Measurements from ENCODE around the gene NKX2-2.

NKX2-2 gene

GRCh38 chr20:21515300-21516179 lies 1.7 kb upstream of the NKX2-2 start:
- no peak overlapping the region for H3K4me3 ChIP-seq (ENCODE audit: low read depth, low read length)
- POLR2A ChIA-PET, result no interaction called here
- CTCF ChIA-PET, result interaction anchor here (0.9 to 2.0 kb wide), 2 partner anchors 280 to 655 kb away, joined by 3 to 10 read pairs; no protein-coding TSS in a partner anchor
- no peak for DNase-seq (ENCODE audit: low read depth, low spot score)
- TF ChIP-seq CTCF (IDR thresholded peaks at IDR 0.05; ENCODE audit: insufficient read depth, low read length, missing control alignments), result no peak

DNA sequence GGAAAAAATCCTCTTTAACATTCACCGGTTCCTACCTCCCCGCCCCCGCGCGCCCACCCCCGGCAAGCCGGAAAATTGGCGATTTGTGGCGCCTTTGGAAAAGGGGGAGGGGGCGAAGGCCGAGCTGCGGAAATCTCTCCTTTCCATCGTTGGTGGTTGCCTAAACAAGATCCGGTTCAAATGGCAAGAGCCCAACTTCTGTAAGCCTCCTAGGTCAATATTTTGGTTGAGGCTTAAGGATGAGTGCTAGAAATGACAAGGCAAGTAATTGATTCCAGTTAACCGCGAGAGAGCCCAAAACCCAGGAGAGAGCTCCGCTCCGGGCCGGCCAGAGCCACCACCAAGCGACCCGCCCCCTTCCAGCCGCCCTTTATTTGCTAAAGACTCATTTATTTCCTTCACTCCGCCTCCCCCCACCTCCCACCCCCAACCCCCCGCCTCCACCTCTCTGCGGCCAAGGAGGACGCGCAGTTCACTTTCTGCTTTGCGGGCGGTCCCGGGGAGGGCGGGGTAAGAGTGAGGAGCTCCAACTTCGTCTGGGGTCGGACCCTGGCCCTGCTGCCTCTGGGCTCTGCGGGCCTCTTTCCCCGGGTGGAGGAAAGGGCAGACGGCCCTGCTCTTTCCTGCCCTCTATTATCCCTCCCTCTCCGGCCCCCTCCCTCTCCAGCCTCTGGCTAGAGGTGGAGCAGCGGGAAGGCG lies 838 bp upstream of the NKX2-2 start:
- no peak overlapping the region for H3K4me3 ChIP-seq (ENCODE audit: low read depth, low read length)
- ChIA-PET POLR2A (no interaction called here), CTCF (interaction anchor here (1.6 to 2.0 kb wide), 2 partner anchors 10 to 279 kb away, joined by 5 to 10 read pairs; no protein-coding TSS in a partner anchor)
- DNase-seq (ENCODE audit: low read depth, low spot score), result no peak
- no peak for TF ChIP-seq CTCF (IDR thresholded peaks at IDR 0.05; ENCODE audit: insufficient read depth, low read length, missing control alignments)

DNA sequence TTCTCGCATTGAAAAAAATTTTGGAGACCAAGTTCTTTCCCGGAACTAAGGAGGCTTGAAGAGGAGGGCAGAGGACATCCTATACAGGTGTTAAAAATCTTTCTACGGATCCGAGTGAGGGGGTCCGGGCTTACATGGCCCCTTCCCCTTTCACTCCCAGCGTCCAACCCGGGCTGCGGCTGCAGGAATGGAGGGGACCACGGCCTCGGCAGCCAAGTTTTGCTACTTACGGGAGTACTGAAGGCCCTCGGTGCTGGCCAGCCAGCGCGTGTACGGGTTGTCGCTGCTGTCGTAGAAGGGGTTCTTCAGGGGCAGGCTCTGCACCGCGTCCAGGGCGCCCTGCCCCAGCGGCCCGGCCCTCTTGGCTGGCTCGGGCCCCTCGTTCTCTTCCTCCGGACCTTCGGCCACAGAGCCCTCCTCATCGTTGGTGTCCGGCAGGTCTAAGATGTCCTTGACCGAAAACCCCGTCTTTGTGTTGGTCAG lies 642 bp downstream of the NKX2-2 start:
- POLR2A ChIA-PET, result no interaction called here
- DNase-seq (ENCODE audit: low read depth, low spot score), result no peak
- CTCF ChIA-PET, result interaction anchor here (1.6 to 19.9 kb wide), 2 partner anchors 8 to 276 kb away, joined by 5 to 374 read pairs; no protein-coding TSS in a partner anchor

GRCh38 chr20:21512634-21513180 lies 1.2 kb downstream of the NKX2-2 start:
- CTCF ChIA-PET, result interaction anchor here (19.9 kb wide), 1 partner anchor 276 kb away, joined by 374 read pairs; no protein-coding TSS in a partner anchor
- DNase-seq (ENCODE audit: low read depth, low spot score), result no peak
- POLR2A ChIA-PET, result no interaction called here
- peak overlapping the region; percentile 23 for H3K4me3 ChIP-seq (ENCODE audit: low read depth, low read length)
- no peak for TF ChIP-seq CTCF (IDR thresholded peaks at IDR 0.05; ENCODE audit: insufficient read depth, low read length, missing control alignments)

More for the DNA sequence above, 642 bp downstream of the NKX2-2 start:
- 0 out of 2 replicates have a peak overlapping the region, but pooled peaks have one; percentile 3 for H3K4me3 ChIP-seq (ENCODE audit: low read depth, low read length)
- no peak for TF ChIP-seq CTCF (IDR thresholded peaks at IDR 0.05; ENCODE audit: insufficient read depth, low read length, missing control alignments)

DNA sequence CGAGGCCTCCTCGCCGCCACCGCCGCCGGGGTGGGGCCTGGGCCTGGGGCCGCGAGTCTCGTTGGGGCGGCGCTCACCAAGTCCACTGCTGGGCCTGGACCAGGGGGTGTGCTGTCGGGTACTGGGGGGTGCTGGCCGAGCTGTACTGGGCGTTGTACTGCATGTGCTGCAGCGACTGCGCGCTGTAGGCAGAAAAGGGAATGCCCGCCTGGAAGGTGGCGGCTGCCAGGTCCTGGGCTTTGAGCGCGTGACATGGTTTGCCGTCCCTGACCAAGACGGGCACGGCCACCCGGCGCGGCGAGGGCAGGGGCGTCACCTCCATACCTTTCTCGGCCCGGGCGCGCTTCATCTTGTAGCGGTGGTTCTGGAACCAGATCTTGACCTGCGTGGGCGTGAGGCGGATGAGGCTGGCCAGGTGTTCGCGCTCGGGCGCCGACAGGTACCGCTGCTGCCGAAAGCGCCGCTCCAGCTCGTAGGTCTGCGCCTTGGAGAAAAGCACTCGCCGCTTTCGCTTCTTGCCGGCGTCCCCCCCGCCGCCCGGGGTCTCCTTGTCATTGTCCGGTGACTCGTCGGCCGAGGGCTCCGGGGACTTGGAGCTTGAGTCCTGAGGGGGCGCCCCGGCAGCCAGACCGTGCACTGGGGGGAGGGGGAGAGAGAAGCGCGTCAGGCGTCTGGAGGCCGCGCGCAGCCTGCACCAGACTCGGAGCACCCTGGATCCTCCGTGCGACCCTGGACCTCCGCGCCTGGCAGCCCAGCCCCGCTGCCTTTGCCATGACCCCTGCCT lies 1.8 kb downstream of the NKX2-2 start:
- CTCF ChIA-PET, result interaction anchor here (19.9 kb wide), 1 partner anchor 275 kb away, joined by 374 read pairs; no protein-coding TSS in a partner anchor
- H3K4me3 ChIP-seq (ENCODE audit: low read depth, low read length), result peak overlapping the region; percentile 23

More for the DNA sequence above, 1.8 kb downstream of the NKX2-2 start:
- TF ChIP-seq CTCF (IDR thresholded peaks at IDR 0.05; ENCODE audit: insufficient read depth, low read length, missing control alignments), result no peak
- no peak for DNase-seq (ENCODE audit: low read depth, low spot score)
- POLR2A ChIA-PET, result no interaction called here
